Ovary (tissue), 3 donors: ENCODE results near the gene ELOA.

Experiments
- EP300 ChIP-seq: sonication (generic); formaldehyde crosslinking; IDR thresholded peaks from one replicate; pipeline ENCODE4 v1.6.1; 2017; ENCODE audit warnings: antibody characterized with exemption
- POLR2A ChIP-seq: fragments of 450-650 bp; IDR thresholded peaks from one replicate; pipeline ENCODE4 v1.6.1; 2017; ENCODE audit warnings: antibody characterized with exemption, mild to moderate bottlenecking, moderate library complexity
- TF ChIP-seq, protein P1 (sequence below), 3 donors: fragments of 450-650 bp in 2 of 3; fragments of 200-600 bp in 1 of 3; IDR thresholded peaks; one replicate each; pipeline versions ENCODE4 v1.5.1 to v1.8.0; 2016 to 2022; ENCODE audit warnings: antibody characterized with exemption in 3 of 3, mild to moderate bottlenecking in 1 of 3
- donor health status: DM: no; HTN: no; CAD: no.

DNA sequence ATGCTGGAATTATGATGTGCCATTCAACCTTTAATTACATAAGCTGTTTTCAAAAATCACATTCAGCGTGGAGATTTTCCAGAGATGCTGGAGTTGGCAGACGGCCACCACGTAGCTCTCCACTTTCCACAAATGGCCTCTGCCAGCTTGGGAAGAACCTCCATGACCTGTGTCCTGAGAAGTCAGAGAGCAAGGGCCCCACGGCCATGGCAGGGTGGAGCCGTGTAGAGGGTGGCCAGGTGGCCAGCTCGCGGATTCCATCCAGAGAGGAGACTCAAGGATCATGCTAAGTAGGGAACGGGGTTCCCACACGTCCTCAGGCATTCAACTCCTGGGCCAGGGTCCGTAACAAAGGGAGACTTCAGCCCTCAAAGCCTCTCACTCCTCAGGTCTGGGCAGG lies 58.6 kb downstream of the ELOA start:
- TF ChIP-seq, protein P1, sequence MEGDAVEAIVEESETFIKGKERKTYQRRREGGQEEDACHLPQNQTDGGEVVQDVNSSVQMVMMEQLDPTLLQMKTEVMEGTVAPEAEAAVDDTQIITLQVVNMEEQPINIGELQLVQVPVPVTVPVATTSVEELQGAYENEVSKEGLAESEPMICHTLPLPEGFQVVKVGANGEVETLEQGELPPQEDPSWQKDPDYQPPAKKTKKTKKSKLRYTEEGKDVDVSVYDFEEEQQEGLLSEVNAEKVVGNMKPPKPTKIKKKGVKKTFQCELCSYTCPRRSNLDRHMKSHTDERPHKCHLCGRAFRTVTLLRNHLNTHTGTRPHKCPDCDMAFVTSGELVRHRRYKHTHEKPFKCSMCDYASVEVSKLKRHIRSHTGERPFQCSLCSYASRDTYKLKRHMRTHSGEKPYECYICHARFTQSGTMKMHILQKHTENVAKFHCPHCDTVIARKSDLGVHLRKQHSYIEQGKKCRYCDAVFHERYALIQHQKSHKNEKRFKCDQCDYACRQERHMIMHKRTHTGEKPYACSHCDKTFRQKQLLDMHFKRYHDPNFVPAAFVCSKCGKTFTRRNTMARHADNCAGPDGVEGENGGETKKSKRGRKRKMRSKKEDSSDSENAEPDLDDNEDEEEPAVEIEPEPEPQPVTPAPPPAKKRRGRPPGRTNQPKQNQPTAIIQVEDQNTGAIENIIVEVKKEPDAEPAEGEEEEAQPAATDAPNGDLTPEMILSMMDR (IDR thresholded peaks at IDR 0.05): no peak
- TF ChIP-seq EP300 (no peak), POLR2A (no peak)
